Neural crest cell (in vitro differentiated cells): ENCODE measurements around the gene PIKFYVE. TPM values are rescaled to one million over a fixed set of nuclear protein-coding genes. Genes with fewer than 3 reads are reported as not detected.

ENCODE experiments used
- DNase-seq: peaks from one replicate; pipeline ENCODE4 v3.0.0; 2021; ENCODE audit warnings: low read depth, mixed read lengths, low spot score
- H3K27ac Mint-ChIP-seq: one replicate; pipeline ENCODE4 v1.8.0; 2021; ENCODE audit warnings: mild to moderate bottlenecking, mixed read lengths; ENCODE audit not compliant: unreplicated experiment
- H3K27me3 Mint-ChIP-seq: 2 replicates; pipeline ENCODE4 v1.8.0; 2021; ENCODE audit warnings: low read depth, mild to moderate bottlenecking, mixed read lengths
- H3K36me3 Mint-ChIP-seq: 2 replicates; pipeline ENCODE4 v1.8.0; 2021; ENCODE audit warnings: low read depth, mild to moderate bottlenecking, mixed read lengths
- H3K4me1 Mint-ChIP-seq: 2 replicates; pipeline ENCODE4 v1.8.0; 2021; ENCODE audit warnings: mixed read lengths
- H3K4me3 Mint-ChIP-seq: one replicate; pipeline ENCODE4 v1.8.0; 2021; ENCODE audit warnings: mild to moderate bottlenecking, mixed read lengths
- H3K9me3 Mint-ChIP-seq: 2 replicates; pipeline ENCODE4 v1.8.0; 2021; ENCODE audit warnings: mixed read lengths
- total RNA-seq: library from RNA; stranded (reverse); gene quantifications from 2 replicates; pipeline ENCODE4 v1.2.1, GENCODE V29; 2021
- TF ChIP-seq, protein P1 (sequence below): fragments of 200-600 bp; sonication (generic); conservative IDR thresholded peaks from 2 replicates; pipeline ENCODE4 v1.5.0; 2021; ENCODE audit warnings: antibody characterized with exemption, mild to moderate bottlenecking

The PIKFYVE gene
- total RNA-seq, 1 donor from 2014 or later: 31.4 TPM

- DNase-seq: no peak
- Mint-ChIP-seq H3K27ac (peak overlapping the region; percentile 5), H3K4me3 (peak overlapping the region; percentile 100), H3K4me1 (peaks cover 63% of the 10 kb centered on the region), H3K36me3 (peaks cover 19% of the 10 kb centered on the region), H3K9me3 (no peaks in the 10 kb centered on the region), H3K27me3 (no peaks in the 10 kb centered on the region)
- TF ChIP-seq, protein P1, sequence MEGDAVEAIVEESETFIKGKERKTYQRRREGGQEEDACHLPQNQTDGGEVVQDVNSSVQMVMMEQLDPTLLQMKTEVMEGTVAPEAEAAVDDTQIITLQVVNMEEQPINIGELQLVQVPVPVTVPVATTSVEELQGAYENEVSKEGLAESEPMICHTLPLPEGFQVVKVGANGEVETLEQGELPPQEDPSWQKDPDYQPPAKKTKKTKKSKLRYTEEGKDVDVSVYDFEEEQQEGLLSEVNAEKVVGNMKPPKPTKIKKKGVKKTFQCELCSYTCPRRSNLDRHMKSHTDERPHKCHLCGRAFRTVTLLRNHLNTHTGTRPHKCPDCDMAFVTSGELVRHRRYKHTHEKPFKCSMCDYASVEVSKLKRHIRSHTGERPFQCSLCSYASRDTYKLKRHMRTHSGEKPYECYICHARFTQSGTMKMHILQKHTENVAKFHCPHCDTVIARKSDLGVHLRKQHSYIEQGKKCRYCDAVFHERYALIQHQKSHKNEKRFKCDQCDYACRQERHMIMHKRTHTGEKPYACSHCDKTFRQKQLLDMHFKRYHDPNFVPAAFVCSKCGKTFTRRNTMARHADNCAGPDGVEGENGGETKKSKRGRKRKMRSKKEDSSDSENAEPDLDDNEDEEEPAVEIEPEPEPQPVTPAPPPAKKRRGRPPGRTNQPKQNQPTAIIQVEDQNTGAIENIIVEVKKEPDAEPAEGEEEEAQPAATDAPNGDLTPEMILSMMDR: no peak
These were observed 13.2 kb upstream of the PIKFYVE start for GRCh38 chr2:208252716-208253492.

GRCh38 chr2:208253600-208254117 is 12.4 kb upstream of the PIKFYVE start:
- TF ChIP-seq, protein P1: no peak
- Mint-ChIP-seq H3K9me3 (no peaks in the 10 kb centered on the region), H3K4me1 (peaks cover 63% of the 10 kb centered on the region), H3K36me3 (peaks cover 17% of the 10 kb centered on the region), H3K27ac (peak overlapping the region; percentile 22), H3K4me3 (peak overlapping the region; percentile 100), H3K27me3 (no peaks in the 10 kb centered on the region)
- no peak for DNase-seq

DNA sequence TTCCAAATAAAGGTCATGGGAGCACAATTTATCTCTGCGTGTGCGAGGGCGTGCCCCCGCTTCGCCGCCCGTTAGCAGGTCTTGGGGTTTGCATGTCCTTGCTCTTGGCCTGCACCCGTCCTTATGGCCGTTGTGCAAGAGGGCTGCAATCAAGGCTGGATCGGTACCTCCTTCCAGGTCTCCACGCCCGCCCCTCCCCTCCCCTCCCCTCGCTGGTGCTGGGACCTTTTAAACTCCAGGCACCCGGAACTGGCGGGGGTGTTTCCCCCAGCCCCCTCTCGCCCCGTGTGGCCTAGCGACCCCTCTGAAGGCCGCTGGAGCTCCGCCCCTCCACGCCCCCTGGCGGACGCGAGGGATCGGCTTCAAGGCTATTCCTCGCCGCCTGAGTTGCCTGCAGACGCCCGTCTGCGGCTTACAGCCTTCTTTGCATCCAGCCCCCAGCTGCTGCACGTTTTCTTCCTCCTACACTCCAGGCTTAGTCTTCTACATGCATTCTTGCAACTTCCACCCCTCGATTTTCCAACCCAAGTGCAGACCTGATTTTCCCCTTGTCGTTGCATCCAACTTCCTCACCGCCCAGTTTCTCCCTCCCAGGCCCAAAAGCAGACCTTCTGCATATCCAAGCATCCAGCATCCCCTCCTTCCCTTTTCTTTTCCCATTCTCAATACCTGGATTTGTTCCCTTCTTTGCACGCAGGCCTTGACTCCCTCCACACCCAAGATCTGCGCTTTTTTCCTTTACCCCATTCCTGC is 11.8 kb upstream of the PIKFYVE start:
- peak overlapping the region; percentile 98 for H3K27ac Mint-ChIP-seq
- no peaks in the 10 kb centered on the region for H3K27me3 Mint-ChIP-seq
- H3K4me1 Mint-ChIP-seq: peaks cover 63% of the 10 kb centered on the region
- H3K4me3 Mint-ChIP-seq: peak overlapping the region; percentile 100
- peaks cover 15% of the 10 kb centered on the region for H3K36me3 Mint-ChIP-seq
- TF ChIP-seq, protein P1: peak; percentile 88
- peak; percentile 90 for DNase-seq
- H3K9me3 Mint-ChIP-seq: no peaks in the 10 kb centered on the region

GRCh38 chr2:208254871-208255556 is 11.0 kb upstream of the PIKFYVE start, which contains the start of gene IDH1:
Gene IDH1 (minus strand): TSS chr2:208255071. CDS start chr2:208251551, 3,520 bp downstream.
- Mint-ChIP-seq H3K9me3 (no peaks in the 10 kb centered on the region), H3K27me3 (no peaks in the 10 kb centered on the region), H3K4me3 (peak within 1 kb of the TSS; percentile 100), H3K27ac (peak within 1 kb of the TSS; percentile 98), H3K4me1 (peaks cover 58% of the 10 kb centered on the region), H3K36me3 (peaks cover 10% of the 10 kb centered on the region)
- TF ChIP-seq, protein P1: peak; percentile 62
- DNase-seq: peak; percentile 100

- TF ChIP-seq, protein P1: peak; percentile 32
- Mint-ChIP-seq H3K27ac (peak overlapping the region; percentile 98), H3K27me3 (no peaks in the 10 kb centered on the region), H3K4me3 (peak overlapping the region; percentile 100), H3K9me3 (no peaks in the 10 kb centered on the region), H3K36me3 (peaks cover 10% of the 10 kb centered on the region), H3K4me1 (peaks cover 52% of the 10 kb centered on the region)
- DNase-seq: no peak
These were observed 10.4 kb upstream of the PIKFYVE start for GRCh38 chr2:208255557-208256106.
